NCI-H146 (cell line): ENCODE measurements around the gene TRAM2.

Experiments used
- DNase-seq: peaks from one replicate; lab custom pipeline; 2025; lab: John Stamatoyannopoulos, UW

Gene TRAM2

GRCh38 chr6:52595000-52595795 lies 18.3 kb upstream of the TRAM2 start:
- peak; percentile 33 for DNase-seq

- DNase-seq, result no peak
Measured at GRCh38 chr6:52594221-52594620, 17.4 kb upstream of the TRAM2 start.

- no peak for DNase-seq
Measured at GRCh38 chr6:52591832-52592231, 15.0 kb upstream of the TRAM2 start.

- DNase-seq, result no peak
Measured at GRCh38 chr6:52590152-52590891, 13.5 kb upstream of the TRAM2 start.

- DNase-seq, result no peak
Measured at GRCh38 chr6:52588710-52589091, 11.8 kb upstream of the TRAM2 start.

- no peak for DNase-seq
Measured at GRCh38 chr6:52588087-52588709, 11.3 kb upstream of the TRAM2 start.

GRCh38 chr6:52587001-52587400 lies 10.1 kb upstream of the TRAM2 start:
- DNase-seq, result no peak

GRCh38 chr6:52584203-52584602 lies 7.3 kb upstream of the TRAM2 start:
- no peak for DNase-seq

GRCh38 chr6:52582996-52583395 lies 6.1 kb upstream of the TRAM2 start:
- no peak for DNase-seq

- DNase-seq, result no peak
Measured at GRCh38 chr6:52582446-52582845, 5.6 kb upstream of the TRAM2 start.

GRCh38 chr6:52580905-52581304 lies 4.0 kb upstream of the TRAM2 start:
- DNase-seq, result no peak

- no peak for DNase-seq
Measured at GRCh38 chr6:52579006-52579660, 2.3 kb upstream of the TRAM2 start.

- no peak for DNase-seq
Measured at GRCh38 chr6:52577778-52578463, 1.1 kb upstream of the TRAM2 start.

GRCh38 chr6:52576392-52577021 lies 353 bp downstream of the TRAM2 start:
- DNase-seq, result peak; percentile 76

- DNase-seq, result no peak
Measured at GRCh38 chr6:52576054-52576391, 837 bp downstream of the TRAM2 start.

- no peak for DNase-seq
Measured at GRCh38 chr6:52575502-52575892, 1.4 kb downstream of the TRAM2 start.

GRCh38 chr6:52574709-52575501 lies 2.0 kb downstream of the TRAM2 start:
- DNase-seq, result no peak

- no peak for DNase-seq
Measured at GRCh38 chr6:52573295-52573694, 3.6 kb downstream of the TRAM2 start.

- no peak for DNase-seq
Measured at GRCh38 chr6:52572536-52572935, 4.3 kb downstream of the TRAM2 start.

GRCh38 chr6:52571099-52571755 lies 5.6 kb downstream of the TRAM2 start:
- DNase-seq, result no peak
